ENCODE results near the gene GH1.
"Not testable (repeated sequence)": the region's sequence is repeated elsewhere in the genome, so short reads cannot be mapped to it uniquely, and the experiment has no call there.

- TF ChIP-seq, protein P1, sequence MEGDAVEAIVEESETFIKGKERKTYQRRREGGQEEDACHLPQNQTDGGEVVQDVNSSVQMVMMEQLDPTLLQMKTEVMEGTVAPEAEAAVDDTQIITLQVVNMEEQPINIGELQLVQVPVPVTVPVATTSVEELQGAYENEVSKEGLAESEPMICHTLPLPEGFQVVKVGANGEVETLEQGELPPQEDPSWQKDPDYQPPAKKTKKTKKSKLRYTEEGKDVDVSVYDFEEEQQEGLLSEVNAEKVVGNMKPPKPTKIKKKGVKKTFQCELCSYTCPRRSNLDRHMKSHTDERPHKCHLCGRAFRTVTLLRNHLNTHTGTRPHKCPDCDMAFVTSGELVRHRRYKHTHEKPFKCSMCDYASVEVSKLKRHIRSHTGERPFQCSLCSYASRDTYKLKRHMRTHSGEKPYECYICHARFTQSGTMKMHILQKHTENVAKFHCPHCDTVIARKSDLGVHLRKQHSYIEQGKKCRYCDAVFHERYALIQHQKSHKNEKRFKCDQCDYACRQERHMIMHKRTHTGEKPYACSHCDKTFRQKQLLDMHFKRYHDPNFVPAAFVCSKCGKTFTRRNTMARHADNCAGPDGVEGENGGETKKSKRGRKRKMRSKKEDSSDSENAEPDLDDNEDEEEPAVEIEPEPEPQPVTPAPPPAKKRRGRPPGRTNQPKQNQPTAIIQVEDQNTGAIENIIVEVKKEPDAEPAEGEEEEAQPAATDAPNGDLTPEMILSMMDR (IDR thresholded peaks at IDR 0.05) = not testable (repeated sequence)
- not testable (repeated sequence) for TF ChIP-seq EP300 (IDR thresholded peaks at IDR 0.05)
These were observed 37.3 kb downstream of the GH1 start for GRCh38 chr17:63881337-63881736.

Measured in tibial nerve (tissue), 4 donors.